PC-3 (cell line): ENCODE measurements around the gene SYT7. TPM values are rescaled to one million over a fixed set of nuclear protein-coding genes. Genes with fewer than 3 reads are reported as not detected.
A peak's percentile ranks its signal among the peaks of the same experiment; 100 is the strongest.

Source experiments
- ATAC-seq: fragments of 200-7000 bp; cut with Tn5 transposase; 2 replicates; pipeline ENCODE4 v1.9.1; 2020; ENCODE audit warnings: mild to moderate bottlenecking, moderate library complexity
- BruUV-seq: library from RNA; stranded (reverse); fragments of 400-500 nt; replicated peaks from 2 replicates; lab custom pipeline; 2021; lab: Mats Ljungman, UMichigan
- CTCF ChIA-PET: fragments of 300-600 bp; sonication (Branson Sonifier 250); formaldehyde crosslinking; loops from one replicate; lab custom pipeline; 2022; ENCODE audit warnings: antibody characterized with exemption; lab: Charles Lee
- POLR2A ChIA-PET: fragments of 300-600 bp; sonication (Branson Sonifier 250); formaldehyde crosslinking; loops from one replicate; lab custom pipeline; 2022; ENCODE audit warnings: antibody characterized with exemption; ENCODE audit not compliant: unreplicated experiment; lab: Charles Lee
- DNase-seq: peaks from one replicate; pipeline ENCODE4 v3.0.0-alpha.2; 2015
- H2AFZ ChIP-seq: fragments of 300-600 bp; sonication (generic); 2 replicates; pipeline ENCODE4 v1.6.0; 2016; ENCODE audit warnings: antibody characterized with exemption, low read length
- H3F3A ChIP-seq: fragments of 300-600 bp; sonication (generic); one replicate; pipeline ENCODE4 v1.6.0; 2017; ENCODE audit warnings: antibody characterized with exemption, low read length, control low read depth, mild to moderate bottlenecking; ENCODE audit not compliant: unreplicated experiment
- H3K27ac ChIP-seq: fragments of 300-600 bp; sonication (generic); 2 replicates; pipeline ENCODE4 v1.5.1; 2016; ENCODE audit warnings: mild to moderate bottlenecking, low read length
- H3K27me3 ChIP-seq: fragments of 300-600 bp; sonication (generic); 2 replicates; pipeline ENCODE4 v1.6.1; 2016; ENCODE audit warnings: low read length, mixed read lengths
- H3K36me3 ChIP-seq: fragments of 300-600 bp; sonication (generic); 2 replicates; pipeline ENCODE4 v1.6.1; 2016; ENCODE audit warnings: low read depth, mixed run types, low read length, mixed read lengths
- H3K4me1 ChIP-seq: fragments of 300-600 bp; sonication (generic); 2 replicates; pipeline ENCODE4 v1.5.1; 2016; ENCODE audit warnings: low read length; ENCODE audit not compliant: insufficient read depth
- H3K4me2 ChIP-seq: fragments of 300-600 bp; sonication (generic); 2 replicates; pipeline ENCODE4 v1.6.0; 2016; ENCODE audit warnings: low read length
- H3K4me3 ChIP-seq: fragments of 300-600 bp; sonication (generic); 2 replicates; pipeline ENCODE4 v1.5.1; 2016; ENCODE audit warnings: mild to moderate bottlenecking, low read length, mixed read lengths
- H3K79me2 ChIP-seq: fragments of 300-600 bp; sonication (generic); 2 replicates; pipeline ENCODE4 v1.6.1; 2017; ENCODE audit warnings: low read length, mixed read lengths
- H3K9ac ChIP-seq: fragments of 300-600 bp; sonication (generic); 2 replicates; pipeline ENCODE4 v1.6.0; 2016; ENCODE audit warnings: mild to moderate bottlenecking, low read length
- H3K9me2 ChIP-seq: fragments of 300-600 bp; sonication (generic); replicated peaks from 2 replicates; pipeline ENCODE4 v1.6.1; 2016; ENCODE audit warnings: mixed run types, low read length, mixed read lengths
- H3K9me3 ChIP-seq: fragments of 300-600 bp; sonication (generic); 2 replicates; pipeline ENCODE4 v1.6.1; 2016; ENCODE audit warnings: low read length, mixed read lengths
- H4K20me1 ChIP-seq: fragments of 300-600 bp; sonication (generic); 2 replicates; pipeline ENCODE4 v1.6.1; 2016; ENCODE audit warnings: low read length, mixed read lengths
- CTCF ChIP-seq: fragments of 300-600 bp; sonication (generic); conservative IDR thresholded peaks from 2 replicates; pipeline ENCODE4 v1.5.1; 2017; ENCODE audit warnings: antibody characterized with exemption, low read depth, mild to moderate bottlenecking, low read length
- EZH2 ChIP-seq: fragments of 300-600 bp; sonication (generic); IDR thresholded peaks from one replicate; pipeline ENCODE4 v1.6.1; 2017; ENCODE audit warnings: antibody characterized with exemption, mild to moderate bottlenecking, low read length; ENCODE audit not compliant: unreplicated experiment
- EZH2phosphoT487 ChIP-seq: fragments of 300-600 bp; sonication (generic); IDR thresholded peaks from 2 replicates; pipeline ENCODE4 v1.6.1; 2018; ENCODE audit warnings: mild to moderate bottlenecking, antibody characterized with exemption, low read length, borderline replicate concordance
- intact Hi-C: fragments of 100-400 bp; cut with micrococcal nuclease; formaldehyde crosslinking; loops from 2 replicates; pipeline ENCODE4 v1.9.0; 2023
- total RNA-seq: library from RNA; depleted of rRNA; stranded (reverse); fragments of >200 nt; gene quantifications from 2 replicates; pipeline ENCODE4 v1.2.3, GENCODE V29; 2014

Gene SYT7
- total RNA-seq, 1 experiment from 2014 or later: 23.2 TPM

- no peak overlapping the region for H3K9ac ChIP-seq
- H3K36me3 ChIP-seq: no peaks in the 10 kb centered on the region
- H3K27ac ChIP-seq: no peak overlapping the region
- H4K20me1 ChIP-seq: no peaks in the 10 kb centered on the region
- no peak overlapping the region for H3K4me3 ChIP-seq
- H3K27me3 ChIP-seq: no peaks in the 10 kb centered on the region
- no peaks in the 10 kb centered on the region for H3K9me3 ChIP-seq
- ChIA-PET POLR2A (interaction anchor here (0.6 kb wide), 1 partner anchor 121 kb away, joined by 5 read pairs; no protein-coding TSS in a partner anchor), CTCF (interaction anchor here (0.5 to 2.0 kb wide), 7 partner anchors 35 to 121 kb away, joined by 3 to 12 read pairs (median 8); no protein-coding TSS in a partner anchor)
- intact Hi-C loops: loop anchor here (2.0 kb wide), 2 partner anchors 40 to 70 kb away; no protein-coding TSS in a partner anchor
- no peaks in the 10 kb centered on the region for H3K9me2 ChIP-seq
- ATAC-seq: peak; percentile 28; the same call in 1 of the 2 replicates
- H3K79me2 ChIP-seq: no peaks in the 10 kb centered on the region
- no peaks in the 10 kb centered on the region for H3F3A ChIP-seq
- no TSS peak for BruUV-seq
- TF ChIP-seq EZH2 (no peak), CTCF (peak; percentile 99)
- H3K4me1 ChIP-seq: peaks cover 11% of the 10 kb centered on the region
- DNase-seq: peak; percentile 43
- no peak overlapping the region for H3K4me2 ChIP-seq
- H2AFZ ChIP-seq: no peak overlapping the region
Measured at GRCh38 chr11:61516675-61517572, 64.0 kb downstream of the SYT7 start.

DNA sequence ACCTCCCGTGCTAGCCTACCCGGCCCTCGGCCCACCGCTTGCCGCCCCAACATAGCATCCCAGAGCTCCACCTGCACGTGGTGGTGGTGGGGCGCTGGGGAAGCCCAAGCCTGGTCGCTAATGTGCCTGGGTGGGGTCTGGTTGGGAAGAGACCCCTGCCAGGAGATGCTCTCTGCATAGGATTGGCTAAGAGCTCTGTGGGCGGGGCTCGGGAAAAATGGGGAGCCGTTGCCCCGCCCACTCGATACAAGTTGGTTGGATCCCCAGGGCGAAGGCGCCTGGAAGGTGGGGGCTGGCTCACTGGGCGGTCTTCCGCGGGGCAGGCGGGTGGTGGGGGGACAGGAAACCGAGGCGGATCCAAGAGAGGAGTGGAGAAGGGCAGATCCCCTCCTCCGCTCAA is 64.7 kb downstream of the SYT7 start:
- Histone ChIP-seq H3K79me2 (no peaks in the 10 kb centered on the region), H3K9me2 (no peaks in the 10 kb centered on the region), H3K4me3 (no peak overlapping the region), H2AFZ (no peak overlapping the region), H3K27me3 (no peaks in the 10 kb centered on the region), H3K27ac (no peak overlapping the region), H3K9me3 (no peaks in the 10 kb centered on the region), H4K20me1 (no peaks in the 10 kb centered on the region), H3K4me2 (no peak overlapping the region), H3K36me3 (no peaks in the 10 kb centered on the region), H3F3A (no peaks in the 10 kb centered on the region), H3K4me1 (peaks cover 11% of the 10 kb centered on the region), H3K9ac (no peak overlapping the region)
- DNase-seq (no peak), ATAC-seq (no peak)
- intact Hi-C loops: loop anchor here (2.0 kb wide), 2 partner anchors 39 to 69 kb away; no protein-coding TSS in a partner anchor
- no peak for TF ChIP-seq EZH2phosphoT487
- ChIA-PET POLR2A (interaction anchor here (0.6 kb wide), 1 partner anchor 122 kb away, joined by 5 read pairs; no protein-coding TSS in a partner anchor), CTCF (interaction anchor here (0.8 to 2.0 kb wide), 5 partner anchors 34 to 80 kb away, joined by 3 to 12 read pairs (median 8); no protein-coding TSS in a partner anchor)
- no TSS peak for BruUV-seq

DNA sequence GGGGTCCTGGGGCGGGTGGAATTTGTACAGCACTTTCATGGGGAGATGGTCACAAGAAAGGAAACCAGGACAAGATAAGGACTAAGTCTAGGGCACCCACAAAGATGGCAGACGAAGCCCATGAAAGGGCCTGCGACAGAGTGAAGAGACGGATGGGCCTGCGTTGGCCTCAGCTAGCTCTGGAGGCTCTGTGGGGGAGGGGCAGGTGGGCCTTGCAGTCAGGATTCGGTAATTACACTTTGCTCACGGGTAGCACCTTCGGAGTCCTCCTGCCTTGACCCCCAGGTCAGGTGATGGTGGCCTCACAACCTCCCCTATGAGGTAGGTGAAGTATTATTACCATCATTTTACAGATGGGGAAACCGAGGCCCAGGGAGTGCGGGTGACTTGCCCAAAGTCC is 65.2 kb downstream of the SYT7 start:
- H3K4me3 ChIP-seq: no peak overlapping the region
- ATAC-seq: no peak
- intact Hi-C loops: loop anchor here (2.0 kb wide), 2 partner anchors 39 to 69 kb away; no protein-coding TSS in a partner anchor

More for the DNA sequence above, 65.2 kb downstream of the SYT7 start:
- Histone ChIP-seq H3K4me1 (peaks cover 11% of the 10 kb centered on the region), H3K9me3 (no peaks in the 10 kb centered on the region), H3K9ac (no peak overlapping the region), H3K27me3 (no peaks in the 10 kb centered on the region), H4K20me1 (no peaks in the 10 kb centered on the region), H2AFZ (no peak overlapping the region), H3K36me3 (no peaks in the 10 kb centered on the region), H3K79me2 (no peaks in the 10 kb centered on the region), H3K27ac (no peak overlapping the region), H3K9me2 (no peaks in the 10 kb centered on the region), H3K4me2 (no peak overlapping the region), H3F3A (no peaks in the 10 kb centered on the region)
- POLR2A ChIA-PET: no interaction called here
- no peak for DNase-seq
- CTCF ChIA-PET: no interaction called here
- BruUV-seq: TSS peak; percentile 16
- no peak for TF ChIP-seq CTCF
- TF ChIP-seq EZH2phosphoT487: no peak
- TF ChIP-seq EZH2: no peak
